Activated B cell treated with CpG ODN at 0.5 μM for 24 hours (primary cell): ENCODE results near the gene DNTTIP2. TPM values are rescaled to one million over a fixed set of nuclear protein-coding genes. Genes with fewer than 3 reads are reported as not detected.
A peak's percentile ranks its signal among the peaks of the same experiment; 100 is the strongest.

ENCODE experiments used
- ATAC-seq: fragments of 200-7000 bp; cut with Tn5 transposase; one replicate; pipeline ENCODE4 v1.10.0; 2021; ENCODE audit warnings: low read depth, mild to moderate bottlenecking, moderate library complexity
- CTCF ChIA-PET: fragments of 350-600 bp; sonication (Branson Sonifier 250); formaldehyde crosslinking; loops from one replicate; lab custom pipeline; 2021; ENCODE audit warnings: antibody characterized with exemption; lab: Charles Lee
- POLR2A ChIA-PET: fragments of 350-600 bp; sonication (Branson Sonifier 250); formaldehyde crosslinking; loops from one replicate; lab custom pipeline; 2021; ENCODE audit warnings: antibody characterized with exemption; lab: Charles Lee
- DNase-seq: peaks from one replicate; pipeline ENCODE4 v3.0.0; 2022
- H3K27ac Mint-ChIP-seq: one replicate; pipeline ENCODE4 v1.8.0; 2020; ENCODE audit warnings: mixed read lengths
- H3K27me3 Mint-ChIP-seq: one replicate; pipeline ENCODE4 v1.8.0; 2021; ENCODE audit warnings: mixed read lengths
- H3K36me3 Mint-ChIP-seq: one replicate; pipeline ENCODE4 v1.8.0; 2021; ENCODE audit warnings: low read depth, mixed read lengths
- H3K4me1 Mint-ChIP-seq: one replicate; pipeline ENCODE4 v1.8.0; 2021; ENCODE audit warnings: mixed read lengths
- H3K4me3 Mint-ChIP-seq: one replicate; pipeline ENCODE4 v1.8.0; 2020; ENCODE audit warnings: mild to moderate bottlenecking, mixed read lengths
- H3K9me3 Mint-ChIP-seq: one replicate; pipeline ENCODE4 v1.8.0; 2020; ENCODE audit warnings: mixed read lengths
- intact Hi-C: fragments of 100-400 bp; cut with micrococcal nuclease; formaldehyde crosslinking; loops from one replicate; pipeline ENCODE4 v1.15.1; 2024
- total RNA-seq: library from RNA; stranded (reverse); gene quantifications from 2 replicates; pipeline ENCODE4 v1.2.3, GENCODE V29; 2022
- TF ChIP-seq, protein P1 (sequence below): fragments of 200-600 bp; IDR thresholded peaks from one replicate; pipeline ENCODE4 v1.8.0; 2022; ENCODE audit warnings: antibody characterized with exemption, mild to moderate bottlenecking

The DNTTIP2 gene
- total RNA-seq, 1 donor from 2014 or later: 69.7 TPM

DNA sequence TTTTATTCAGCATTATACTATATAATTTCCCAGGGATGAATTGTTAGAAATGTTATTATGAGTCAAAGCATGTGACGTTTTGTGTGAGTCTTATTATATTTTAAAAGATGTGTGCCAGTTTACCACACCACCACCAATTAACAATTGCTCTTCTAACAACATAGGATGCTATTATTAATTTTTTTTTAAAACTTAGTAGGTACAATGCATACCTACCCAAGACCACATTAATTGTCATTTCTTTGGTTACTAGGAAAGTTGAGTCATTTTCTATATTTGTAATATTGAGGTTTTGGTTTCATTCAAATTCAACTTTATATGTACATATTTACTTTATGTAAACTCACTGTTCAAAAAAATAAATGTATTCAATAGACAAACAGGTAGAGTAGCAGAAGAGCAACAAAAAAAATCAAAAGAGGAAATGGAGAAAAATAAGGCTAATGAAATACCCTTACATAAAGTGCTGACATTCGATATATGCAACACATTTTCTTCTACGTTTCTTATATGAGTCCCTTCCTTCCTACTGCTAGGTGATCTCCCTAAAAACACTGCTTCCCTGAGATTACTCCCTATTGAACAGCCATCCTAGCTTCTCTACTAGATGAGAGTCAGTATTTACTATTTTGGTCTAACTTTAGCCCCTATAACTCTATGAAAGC, 20.7 kb upstream of the DNTTIP2 start:
- DNase-seq: no peak
- TF ChIP-seq, protein P1, sequence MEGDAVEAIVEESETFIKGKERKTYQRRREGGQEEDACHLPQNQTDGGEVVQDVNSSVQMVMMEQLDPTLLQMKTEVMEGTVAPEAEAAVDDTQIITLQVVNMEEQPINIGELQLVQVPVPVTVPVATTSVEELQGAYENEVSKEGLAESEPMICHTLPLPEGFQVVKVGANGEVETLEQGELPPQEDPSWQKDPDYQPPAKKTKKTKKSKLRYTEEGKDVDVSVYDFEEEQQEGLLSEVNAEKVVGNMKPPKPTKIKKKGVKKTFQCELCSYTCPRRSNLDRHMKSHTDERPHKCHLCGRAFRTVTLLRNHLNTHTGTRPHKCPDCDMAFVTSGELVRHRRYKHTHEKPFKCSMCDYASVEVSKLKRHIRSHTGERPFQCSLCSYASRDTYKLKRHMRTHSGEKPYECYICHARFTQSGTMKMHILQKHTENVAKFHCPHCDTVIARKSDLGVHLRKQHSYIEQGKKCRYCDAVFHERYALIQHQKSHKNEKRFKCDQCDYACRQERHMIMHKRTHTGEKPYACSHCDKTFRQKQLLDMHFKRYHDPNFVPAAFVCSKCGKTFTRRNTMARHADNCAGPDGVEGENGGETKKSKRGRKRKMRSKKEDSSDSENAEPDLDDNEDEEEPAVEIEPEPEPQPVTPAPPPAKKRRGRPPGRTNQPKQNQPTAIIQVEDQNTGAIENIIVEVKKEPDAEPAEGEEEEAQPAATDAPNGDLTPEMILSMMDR: no peak
- POLR2A ChIA-PET: no interaction called here
- peaks cover 11% of the 10 kb centered on the region for H3K4me1 Mint-ChIP-seq
- intact Hi-C loops: no loop called here
- ATAC-seq: no peak
- no peak overlapping the region for H3K27ac Mint-ChIP-seq
- H3K4me3 Mint-ChIP-seq: no peak overlapping the region
- no peaks in the 10 kb centered on the region for H3K27me3 Mint-ChIP-seq
- CTCF ChIA-PET: no interaction called here
- H3K9me3 Mint-ChIP-seq: no peaks in the 10 kb centered on the region
- H3K36me3 Mint-ChIP-seq: peaks cover 27% of the 10 kb centered on the region

GRCh38 chr1:93888900-93889299, 9.9 kb upstream of the DNTTIP2 start:
- no peaks in the 10 kb centered on the region for H3K4me1 Mint-ChIP-seq
- peaks cover 25% of the 10 kb centered on the region for H3K36me3 Mint-ChIP-seq
- no peak overlapping the region for H3K27ac Mint-ChIP-seq
- ATAC-seq (no peak), DNase-seq (no peak)
- TF ChIP-seq, protein P1: no peak
- no peaks in the 10 kb centered on the region for H3K9me3 Mint-ChIP-seq
- ChIA-PET CTCF (no interaction called here), POLR2A (interaction anchor here (1.5 kb wide), 1 partner anchor 10 kb away, joined by 7 read pairs; the partner anchor contains the start of gene DNTTIP2)
- no peaks in the 10 kb centered on the region for H3K27me3 Mint-ChIP-seq
- no peak overlapping the region for H3K4me3 Mint-ChIP-seq
- intact Hi-C loops: no loop called here

- Mint-ChIP-seq H3K4me1 (peaks cover 26% of the 10 kb centered on the region), H3K4me3 (no peak overlapping the region), H3K36me3 (peaks cover 19% of the 10 kb centered on the region), H3K9me3 (no peaks in the 10 kb centered on the region), H3K27me3 (no peaks in the 10 kb centered on the region), H3K27ac (no peak overlapping the region)
- intact Hi-C loops: no loop called here
- ATAC-seq (no peak), DNase-seq (no peak)
- TF ChIP-seq, protein P1: no peak
- ChIA-PET POLR2A (interaction anchor here (1.6 kb wide), 1 partner anchor 36 kb away, joined by 3 read pairs; no protein-coding TSS in a partner anchor), CTCF (no interaction called here)
Measured at GRCh38 chr1:93882269-93882668, 3.3 kb upstream of the DNTTIP2 start.

- H3K27ac Mint-ChIP-seq: no peak overlapping the region
- POLR2A ChIA-PET: interaction anchor here (3.0 kb wide), 1 partner anchor 35 kb away, joined by 23 read pairs; no protein-coding TSS in a partner anchor
- no peak for DNase-seq
- peaks cover 38% of the 10 kb centered on the region for H3K4me1 Mint-ChIP-seq
- H3K36me3 Mint-ChIP-seq: peaks cover 31% of the 10 kb centered on the region
- CTCF ChIA-PET: no interaction called here
- TF ChIP-seq, protein P1: no peak
- H3K27me3 Mint-ChIP-seq: no peaks in the 10 kb centered on the region
- intact Hi-C loops: no loop called here
- no peak for ATAC-seq
- H3K9me3 Mint-ChIP-seq: no peaks in the 10 kb centered on the region
- no peak overlapping the region for H3K4me3 Mint-ChIP-seq
Measured at GRCh38 chr1:93880731-93881130, 1.7 kb upstream of the DNTTIP2 start.

DNA sequence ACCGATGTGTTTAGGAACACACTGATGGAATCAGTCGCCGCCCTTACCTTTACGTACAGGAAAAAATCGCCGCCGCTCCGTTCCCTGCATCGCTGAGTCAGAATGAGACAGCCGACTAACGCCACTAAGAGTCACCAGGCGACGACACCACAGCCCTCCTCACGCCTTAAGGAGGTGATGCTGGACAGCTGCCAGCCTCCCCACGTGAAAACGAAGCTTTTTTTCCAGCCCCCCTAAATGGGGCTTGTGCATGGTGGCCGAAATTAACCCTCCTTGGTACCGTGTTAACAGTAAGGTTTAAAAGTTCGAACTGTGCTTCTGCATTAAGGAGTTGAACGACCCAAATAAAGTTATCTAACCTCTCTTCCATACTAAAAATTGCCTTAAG, 511 bp downstream of the DNTTIP2 start:
- Mint-ChIP-seq H3K36me3 (peaks cover 52% of the 10 kb centered on the region), H3K4me1 (peaks cover 49% of the 10 kb centered on the region), H3K4me3 (peak overlapping the region; percentile 96), H3K27ac (peak overlapping the region; percentile 97), H3K27me3 (no peaks in the 10 kb centered on the region), H3K9me3 (no peaks in the 10 kb centered on the region)
- ATAC-seq (peak; percentile 50), DNase-seq (peak; percentile 31)
- ChIA-PET CTCF (interaction anchor here (1.5 kb wide), 1 partner anchor 31 kb away, joined by 8 read pairs; the partner anchor contains the start of gene GCLM), POLR2A (interaction anchor here (1.0 to 3.0 kb wide), 10 partner anchors 10 to 698 kb away, joined by 3 to 25 read pairs (median 6); partner anchors contain the start of genes CCDC18, DR1, GCLM and TMED5)
- intact Hi-C loops: loop anchor here (10.0 kb wide), 1 partner anchor 1044 kb away; the partner anchor contains the start of gene RPL5
- TF ChIP-seq, protein P1: no peak
